H9 (cell line): ENCODE measurements around the gene FAM204A. TPM values are rescaled to one million over a fixed set of nuclear protein-coding genes. Genes with fewer than 3 reads are reported as not detected.

ENCODE experiments used
- DNase-seq: peaks from one replicate; pipeline ENCODE4 v3.0.0-alpha.2; 2017
- H2AFZ ChIP-seq: one replicate; pipeline ENCODE4 v1.6.1; 2013; ENCODE audit warnings: mild to moderate bottlenecking, low read length, control low read depth, moderate library complexity
- H2AK5ac ChIP-seq: 2 replicates; pipeline ENCODE4 v1.6.1; 2013; ENCODE audit warnings: low read length, control low read depth, mixed read lengths; ENCODE audit not compliant: insufficient read length
- H2BK120ac ChIP-seq: one replicate; pipeline ENCODE4 v1.6.1; 2013; ENCODE audit warnings: low read depth, mild to moderate bottlenecking, low read length, control low read depth, inconsistent platforms; ENCODE audit not compliant: poor library complexity, severe bottlenecking
- H2BK12ac ChIP-seq: 2 replicates; pipeline ENCODE4 v1.6.1; 2013; ENCODE audit warnings: low read length, control low read depth, mixed read lengths, low read depth; ENCODE audit not compliant: insufficient read length
- H2BK15ac ChIP-seq: 2 replicates; pipeline ENCODE4 v1.6.1; 2013; ENCODE audit warnings: low read depth, low read length, control low read depth
- H2BK20ac ChIP-seq: one replicate; pipeline ENCODE4 v1.6.1; 2013; ENCODE audit warnings: low read depth, mild to moderate bottlenecking, low read length, control low read depth, inconsistent platforms; ENCODE audit not compliant: poor library complexity, severe bottlenecking
- H2BK5ac ChIP-seq: 2 replicates; pipeline ENCODE4 v1.6.1; 2013; ENCODE audit warnings: low read length, control low read depth, mixed read lengths; ENCODE audit not compliant: insufficient read length
- H3K14ac ChIP-seq: 2 replicates; pipeline ENCODE4 v1.6.1; 2013; ENCODE audit warnings: low read length, control low read depth; ENCODE audit not compliant: insufficient read depth
- H3K18ac ChIP-seq: 2 replicates; pipeline ENCODE4 v1.6.1; 2013; ENCODE audit warnings: low read depth, mild to moderate bottlenecking, mixed read lengths, low read length, control low read depth; ENCODE audit not compliant: insufficient read length
- H3K23ac ChIP-seq: 2 replicates; pipeline ENCODE4 v1.6.1; 2013; ENCODE audit warnings: low read length, control low read depth, mixed read lengths, low read depth; ENCODE audit not compliant: insufficient read length
- H3K23me2 ChIP-seq: 2 replicates; pipeline ENCODE4 v1.6.1; 2013; ENCODE audit warnings: low read depth, mild to moderate bottlenecking, mixed read lengths, low read length, control low read depth; ENCODE audit not compliant: insufficient read length, poor library complexity, severe bottlenecking
- H3K27ac ChIP-seq: 2 replicates; pipeline ENCODE4 v1.5.1; 2013; ENCODE audit warnings: low read length, control low read depth, mixed read lengths, low read depth; ENCODE audit not compliant: insufficient read length
- H3K27me3 ChIP-seq: 2 replicates; pipeline ENCODE4 v1.6.1; 2013; ENCODE audit warnings: low read length, control low read depth, inconsistent platforms; ENCODE audit not compliant: insufficient read depth
- H3K4ac ChIP-seq: 2 replicates; pipeline ENCODE4 v1.6.1; 2013; ENCODE audit warnings: low read depth, mild to moderate bottlenecking, control low read depth, inconsistent platforms, low read length, moderate library complexity
- H3K4me1 ChIP-seq: 2 replicates; pipeline ENCODE4 v1.6.1; 2013; ENCODE audit warnings: low read length, control low read depth, inconsistent platforms; ENCODE audit not compliant: insufficient read depth
- H3K4me2 ChIP-seq: 2 replicates; pipeline ENCODE4 v1.6.1; 2013; ENCODE audit warnings: low read length, control low read depth, mixed read lengths; ENCODE audit not compliant: insufficient read length, insufficient read depth
- H3K56ac ChIP-seq: 2 replicates; pipeline ENCODE4 v1.6.1; 2013; ENCODE audit warnings: low read depth, mild to moderate bottlenecking, mixed read lengths, low read length, control low read depth; ENCODE audit not compliant: insufficient read length
- H3K79me1 ChIP-seq: 2 replicates; pipeline ENCODE4 v1.6.1; 2013; ENCODE audit warnings: low read depth, mild to moderate bottlenecking, moderate library complexity, low read length, control low read depth, inconsistent platforms; ENCODE audit not compliant: insufficient read depth, poor library complexity, severe bottlenecking
- H3K79me2 ChIP-seq: 2 replicates; pipeline ENCODE4 v1.6.1; 2013; ENCODE audit warnings: low read length, control low read depth, inconsistent platforms; ENCODE audit not compliant: insufficient read depth
- H3K9ac ChIP-seq: 2 replicates; pipeline ENCODE4 v1.6.1; 2013; ENCODE audit warnings: low read length, control low read depth, mixed read lengths; ENCODE audit not compliant: insufficient read length; ENCODE audit errors: extremely low read depth
- H3K9me3 ChIP-seq: one replicate; pipeline ENCODE4 v1.6.1; 2013; ENCODE audit warnings: low read depth, low read length, inconsistent platforms; ENCODE audit not compliant: control insufficient read depth
- H3T11ph ChIP-seq: one replicate; pipeline ENCODE4 v1.6.1; 2013; ENCODE audit warnings: mild to moderate bottlenecking, low read length, control low read depth, inconsistent platforms
- H4K20me1 ChIP-seq: one replicate; pipeline ENCODE4 v1.6.1; 2013; ENCODE audit not compliant: control insufficient read depth, insufficient read length, insufficient read depth
- H4K5ac ChIP-seq: 2 replicates; pipeline ENCODE4 v1.6.1; 2013; ENCODE audit warnings: low read depth, mild to moderate bottlenecking, mixed read lengths, low read length, control low read depth; ENCODE audit not compliant: insufficient read length
- H4K8ac ChIP-seq: replicated peaks from 2 replicates; pipeline ENCODE4 v1.6.1; 2013; ENCODE audit warnings: low read length, control low read depth, mixed read lengths, low read depth; ENCODE audit not compliant: insufficient read length
- H4K91ac ChIP-seq: 2 replicates; pipeline ENCODE4 v1.6.1; 2013; ENCODE audit warnings: low read depth, mild to moderate bottlenecking, moderate library complexity, mixed read lengths, low read length, control low read depth; ENCODE audit not compliant: insufficient read length
- H3K27ac Mint-ChIP-seq, 3 experiments: 2 replicates in 2 of 3; 3 replicates in 1 of 3; pipeline ENCODE4 v1.8.0; 2020 to 2021; ENCODE audit warnings: mixed read lengths in 3 of 3, mild to moderate bottlenecking in 1 of 3, moderate library complexity in 1 of 3
- H3K27me3 Mint-ChIP-seq: 2 replicates; pipeline ENCODE4 v1.8.0; 2021; ENCODE audit warnings: low read depth, mild to moderate bottlenecking, moderate library complexity, mixed read lengths
- H3K36me3 Mint-ChIP-seq, 3 experiments: 2 replicates in 2 of 3; 3 replicates in 1 of 3; pipeline ENCODE4 v1.8.0; 2020 to 2021; ENCODE audit warnings: low read depth in 3 of 3, mixed read lengths in 3 of 3; ENCODE audit not compliant: insufficient read depth in 1 of 3
- H3K4me1 Mint-ChIP-seq, 2 experiments: 2 replicates each; pipeline ENCODE4 v1.8.0; 2020; ENCODE audit warnings: mixed read lengths in 2 of 2
- H3K4me3 Mint-ChIP-seq, 2 experiments: 2 replicates in 1 of 2; 3 replicates in 1 of 2; pipeline ENCODE4 v1.8.0; 2020 to 2021; ENCODE audit warnings: mild to moderate bottlenecking in 2 of 2, mixed read lengths in 2 of 2, moderate library complexity in 1 of 2
- H3K9me3 Mint-ChIP-seq, 2 experiments: 2 replicates in 1 of 2; 3 replicates in 1 of 2; pipeline ENCODE4 v1.8.0; 2020; ENCODE audit warnings: mild to moderate bottlenecking in 2 of 2, mixed read lengths in 2 of 2, moderate library complexity in 1 of 2
- WGBS: extraction: QIAGEN DNeasy Blood & Tissue Kit; methylation state at CpG from one replicate; pipeline ENCODE4 v1.1.7; 2013; ENCODE audit warnings: missing lambda C conversion rate, low lambda C conversion rate, mixed read lengths; ENCODE audit not compliant: insufficient read length; ENCODE audit errors: extremely low coverage; 5-methylcytosine and 5-hydroxymethylcytosine counted together
- total RNA-seq: library from RNA; stranded (reverse); gene quantifications from 2 replicates; pipeline ENCODE4 v1.2.1, GENCODE V29; 2021
- TF ChIP-seq, protein P1 (sequence below): fragments of 200-600 bp; sonication (generic); conservative IDR thresholded peaks from 3 replicates; pipeline ENCODE4 v1.8.0; 2021; ENCODE audit warnings: antibody characterized with exemption, mild to moderate bottlenecking

FAM204A gene
- total RNA-seq, 1 experiment from 2014 or later, result 42.5 TPM

DNA sequence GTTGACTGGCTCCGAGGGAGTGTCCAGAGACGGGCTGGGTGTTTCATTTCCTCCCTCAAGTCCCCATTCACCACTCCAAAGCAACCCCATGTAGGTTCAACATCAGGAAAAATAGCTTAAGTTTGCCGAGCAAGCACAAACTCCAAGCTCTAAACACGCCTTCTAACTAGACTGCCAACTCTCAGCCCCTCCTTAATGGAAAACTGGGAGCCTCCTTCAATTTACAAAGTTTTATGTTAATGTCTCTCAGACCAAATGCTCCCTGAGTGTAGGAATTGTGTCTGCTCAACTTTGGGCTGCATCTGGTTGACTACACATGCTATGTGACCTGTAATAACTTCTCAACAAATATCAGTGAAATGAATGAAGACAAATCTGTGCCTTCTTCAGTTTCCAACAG, 87.5 kb downstream of the FAM204A start:
- Histone ChIP-seq H3K4me2 (no peak overlapping the region), H2BK12ac (no peak overlapping the region), H3K4ac (no peak overlapping the region), H2BK15ac (no peak overlapping the region), H4K20me1 (no peaks in the 10 kb centered on the region), H3K14ac (no peak overlapping the region), H3K27ac (no peak overlapping the region), H4K91ac (no peak overlapping the region), H3K9ac (no peak overlapping the region), H3K23me2 (no peaks in the 10 kb centered on the region), H3K4me1 (no peaks in the 10 kb centered on the region), H3K79me2 (no peaks in the 10 kb centered on the region), H3K56ac (no peak overlapping the region), H3K79me1 (no peaks in the 10 kb centered on the region), H4K8ac (no peak overlapping the region), H3K18ac (no peak overlapping the region), H2AK5ac (no peak overlapping the region), H3K27me3 (no peaks in the 10 kb centered on the region; the same call in 1 of the 2 replicates), H3K9me3 (no peaks in the 10 kb centered on the region), H2AFZ (no peak overlapping the region), H4K5ac (no peak overlapping the region), H2BK5ac (no peak overlapping the region), H3K23ac (no peak overlapping the region), H3T11ph (no peak overlapping the region), H2BK120ac (no peak overlapping the region), H2BK20ac (no peak overlapping the region)
- TF ChIP-seq, protein P1, sequence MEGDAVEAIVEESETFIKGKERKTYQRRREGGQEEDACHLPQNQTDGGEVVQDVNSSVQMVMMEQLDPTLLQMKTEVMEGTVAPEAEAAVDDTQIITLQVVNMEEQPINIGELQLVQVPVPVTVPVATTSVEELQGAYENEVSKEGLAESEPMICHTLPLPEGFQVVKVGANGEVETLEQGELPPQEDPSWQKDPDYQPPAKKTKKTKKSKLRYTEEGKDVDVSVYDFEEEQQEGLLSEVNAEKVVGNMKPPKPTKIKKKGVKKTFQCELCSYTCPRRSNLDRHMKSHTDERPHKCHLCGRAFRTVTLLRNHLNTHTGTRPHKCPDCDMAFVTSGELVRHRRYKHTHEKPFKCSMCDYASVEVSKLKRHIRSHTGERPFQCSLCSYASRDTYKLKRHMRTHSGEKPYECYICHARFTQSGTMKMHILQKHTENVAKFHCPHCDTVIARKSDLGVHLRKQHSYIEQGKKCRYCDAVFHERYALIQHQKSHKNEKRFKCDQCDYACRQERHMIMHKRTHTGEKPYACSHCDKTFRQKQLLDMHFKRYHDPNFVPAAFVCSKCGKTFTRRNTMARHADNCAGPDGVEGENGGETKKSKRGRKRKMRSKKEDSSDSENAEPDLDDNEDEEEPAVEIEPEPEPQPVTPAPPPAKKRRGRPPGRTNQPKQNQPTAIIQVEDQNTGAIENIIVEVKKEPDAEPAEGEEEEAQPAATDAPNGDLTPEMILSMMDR, result no peak
- Mint-ChIP-seq H3K4me1 (peaks cover 22 to 23% of the 10 kb centered on the region in 2 experiments), H3K36me3 (no peaks in the 10 kb centered on the region), H3K4me3 (no peak overlapping the region), H3K27ac (no peak overlapping the region), H3K27me3 (peaks cover 70% of the 10 kb centered on the region), H3K9me3 (no peaks in the 10 kb centered on the region; a peak in 1 of 5 replicates)
- no peak for DNase-seq
- no CpG with 5 or more reads among the region's 4 CpGs for WGBS
